Smooth muscle cell (in vitro differentiated cells): Measurements from ENCODE around the gene MTMR4. TPM values are rescaled to one million over a fixed set of nuclear protein-coding genes. Genes with fewer than 3 reads are reported as not detected.

Experiments used
- DNase-seq: peaks from one replicate; lab custom pipeline; 2025; ENCODE audit not compliant: unreplicated experiment; lab: John Stamatoyannopoulos, UW
- H2AFZ ChIP-seq: fragments of 200-600 bp; sonication (generic); 2 replicates; pipeline ENCODE4 v1.6.0; 2016; ENCODE audit warnings: antibody characterized with exemption, low read depth, mild to moderate bottlenecking
- H3F3A ChIP-seq: fragments of 200-600 bp; sonication (generic); 2 replicates; pipeline ENCODE4 v1.6.0; 2017; ENCODE audit warnings: antibody characterized with exemption, low read depth
- H3K27ac ChIP-seq: fragments of 200-600 bp; sonication (generic); 2 replicates; pipeline ENCODE4 v1.5.1; 2016; ENCODE audit warnings: low read depth, mild to moderate bottlenecking
- H3K27me3 ChIP-seq: fragments of 200-600 bp; sonication (generic); 2 replicates; pipeline ENCODE4 v1.6.1; 2016; ENCODE audit warnings: low read depth, mild to moderate bottlenecking
- H3K36me3 ChIP-seq: fragments of 200-600 bp; sonication (generic); 2 replicates; pipeline ENCODE4 v1.5.1; 2016; ENCODE audit warnings: low read depth
- H3K4me1 ChIP-seq: fragments of 200-600 bp; sonication (generic); 2 replicates; pipeline ENCODE4 v1.5.1; 2016; ENCODE audit warnings: low read depth
- H3K4me2 ChIP-seq: fragments of 200-600 bp; sonication (generic); 2 replicates; pipeline ENCODE4 v1.6.0; 2016; ENCODE audit warnings: mild to moderate bottlenecking
- H3K4me3 ChIP-seq: fragments of 200-600 bp; sonication (generic); 2 replicates; pipeline ENCODE4 v1.5.1; 2016; ENCODE audit warnings: mild to moderate bottlenecking
- H3K79me2 ChIP-seq: fragments of 200-600 bp; sonication (generic); 2 replicates; pipeline ENCODE4 v1.6.0; 2016; ENCODE audit warnings: low read depth, mild to moderate bottlenecking
- H3K9ac ChIP-seq: fragments of 200-600 bp; sonication (generic); 2 replicates; pipeline ENCODE4 v1.6.0; 2016; ENCODE audit warnings: low read depth
- H3K9me3 ChIP-seq: fragments of 200-600 bp; sonication (generic); replicated peaks from 2 replicates; pipeline ENCODE4 v1.5.1; 2016; ENCODE audit warnings: low read depth
- H4K20me1 ChIP-seq: fragments of 200-600 bp; sonication (generic); 2 replicates; pipeline ENCODE4 v1.6.0; 2016; ENCODE audit warnings: low read depth
- WGBS: methylation state at CpG from one replicate; pipeline ENCODE4 v1.1.7; 2016; ENCODE audit warnings: low lambda C conversion rate; 5-methylcytosine and 5-hydroxymethylcytosine counted together
- polyA plus RNA-seq: library from polyadenylated mRNA; unstranded; fragments of >200 nt; fragmentation: Nextera tagmentation; extraction: Ambion mirVana; gene quantifications from 2 replicates; pipeline ENCODE4 v1.2.1, GENCODE V29; 2016
- total RNA-seq: library from RNA; depleted of rRNA; stranded (reverse); fragments of >200 nt; gene quantifications from 2 replicates; pipeline ENCODE4 v1.2.3, GENCODE V29; 2014
- TF ChIP-seq, protein P1 (sequence below): fragments of 200-600 bp; sonication (generic); IDR thresholded peaks from 2 replicates; pipeline ENCODE4 v1.5.1; 2017; ENCODE audit warnings: borderline replicate concordance, mild to moderate bottlenecking, antibody characterized with exemption; ENCODE audit not compliant: insufficient read depth, poor library complexity, severe bottlenecking

MTMR4 gene
- total and polyA plus RNA-seq, 2 experiments from 2014 or later, result 15.8 to 25.4 TPM

DNA sequence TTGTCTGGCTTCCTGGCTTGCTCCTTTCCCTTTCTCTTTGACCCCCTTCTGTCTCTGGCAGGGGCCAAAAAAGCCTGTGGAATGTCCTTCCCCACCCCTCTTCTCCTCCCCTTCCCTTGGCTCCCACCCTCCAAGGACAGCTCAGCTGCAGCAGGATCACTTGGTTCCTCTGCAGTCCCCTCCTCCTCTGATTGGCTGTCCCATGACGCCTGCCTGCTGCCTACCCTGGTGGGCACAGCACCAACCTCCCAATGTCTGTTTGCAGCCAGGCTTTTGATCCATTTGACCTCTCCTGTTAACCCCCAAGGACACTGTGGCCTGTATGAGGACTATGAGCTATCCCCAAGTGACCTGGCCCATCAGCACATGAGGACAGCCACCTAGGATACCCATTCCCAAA is 14.8 kb upstream of the MTMR4 start:
- TF ChIP-seq, protein P1, sequence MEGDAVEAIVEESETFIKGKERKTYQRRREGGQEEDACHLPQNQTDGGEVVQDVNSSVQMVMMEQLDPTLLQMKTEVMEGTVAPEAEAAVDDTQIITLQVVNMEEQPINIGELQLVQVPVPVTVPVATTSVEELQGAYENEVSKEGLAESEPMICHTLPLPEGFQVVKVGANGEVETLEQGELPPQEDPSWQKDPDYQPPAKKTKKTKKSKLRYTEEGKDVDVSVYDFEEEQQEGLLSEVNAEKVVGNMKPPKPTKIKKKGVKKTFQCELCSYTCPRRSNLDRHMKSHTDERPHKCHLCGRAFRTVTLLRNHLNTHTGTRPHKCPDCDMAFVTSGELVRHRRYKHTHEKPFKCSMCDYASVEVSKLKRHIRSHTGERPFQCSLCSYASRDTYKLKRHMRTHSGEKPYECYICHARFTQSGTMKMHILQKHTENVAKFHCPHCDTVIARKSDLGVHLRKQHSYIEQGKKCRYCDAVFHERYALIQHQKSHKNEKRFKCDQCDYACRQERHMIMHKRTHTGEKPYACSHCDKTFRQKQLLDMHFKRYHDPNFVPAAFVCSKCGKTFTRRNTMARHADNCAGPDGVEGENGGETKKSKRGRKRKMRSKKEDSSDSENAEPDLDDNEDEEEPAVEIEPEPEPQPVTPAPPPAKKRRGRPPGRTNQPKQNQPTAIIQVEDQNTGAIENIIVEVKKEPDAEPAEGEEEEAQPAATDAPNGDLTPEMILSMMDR, result no peak
- WGBS, result 50% methylated on average over 1 of the region's 1 CpG
- Histone ChIP-seq H3K9me3 (no peaks in the 10 kb centered on the region), H3K9ac (no peak overlapping the region), H3F3A (no peaks in the 10 kb centered on the region), H4K20me1 (no peaks in the 10 kb centered on the region), H3K4me2 (no peak overlapping the region), H3K27ac (no peak overlapping the region), H3K36me3 (no peaks in the 10 kb centered on the region), H3K79me2 (no peaks in the 10 kb centered on the region), H3K4me1 (peaks cover 6% of the 10 kb centered on the region), H2AFZ (no peak overlapping the region), H3K4me3 (no peak overlapping the region), H3K27me3 (peaks cover 9% of the 10 kb centered on the region)
- no peak for DNase-seq

DNA sequence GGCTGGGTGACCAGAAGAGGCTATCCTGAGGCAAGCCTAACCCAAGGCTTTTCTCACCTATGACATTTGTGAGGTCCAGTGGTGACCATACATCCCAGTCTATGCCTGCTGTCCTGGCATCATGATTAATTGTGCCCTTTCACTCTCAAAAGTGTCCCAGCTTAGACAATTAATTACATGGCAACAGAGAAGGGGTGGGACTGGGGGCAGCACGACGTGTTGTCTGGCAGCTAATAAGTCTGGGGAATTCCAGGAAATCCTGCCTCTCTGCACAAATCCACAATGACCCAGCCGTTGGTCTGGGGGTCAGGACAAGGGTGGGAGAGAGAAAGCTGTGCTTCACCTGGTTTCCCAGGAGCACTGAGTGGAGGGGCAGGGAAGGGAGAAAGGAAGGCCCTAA is 14.0 kb upstream of the MTMR4 start:
- no peak overlapping the region for H3K27ac ChIP-seq
- peaks cover 9% of the 10 kb centered on the region for H3K27me3 ChIP-seq
- H4K20me1 ChIP-seq, result no peaks in the 10 kb centered on the region
- TF ChIP-seq, protein P1, result no peak
- DNase-seq, result no peak
- peak overlapping the region; percentile 54 for H3K4me2 ChIP-seq
- H3K79me2 ChIP-seq, result no peaks in the 10 kb centered on the region
- no peak overlapping the region for H3K9ac ChIP-seq
- no peaks in the 10 kb centered on the region for H3F3A ChIP-seq
- peaks cover 6% of the 10 kb centered on the region for H3K4me1 ChIP-seq
- no peaks in the 10 kb centered on the region for H3K36me3 ChIP-seq
- no peak overlapping the region for H2AFZ ChIP-seq
- 30% methylated on average over 3 of the region's 3 CpGs for WGBS
- no peak overlapping the region for H3K4me3 ChIP-seq
- H3K9me3 ChIP-seq, result no peaks in the 10 kb centered on the region

DNA sequence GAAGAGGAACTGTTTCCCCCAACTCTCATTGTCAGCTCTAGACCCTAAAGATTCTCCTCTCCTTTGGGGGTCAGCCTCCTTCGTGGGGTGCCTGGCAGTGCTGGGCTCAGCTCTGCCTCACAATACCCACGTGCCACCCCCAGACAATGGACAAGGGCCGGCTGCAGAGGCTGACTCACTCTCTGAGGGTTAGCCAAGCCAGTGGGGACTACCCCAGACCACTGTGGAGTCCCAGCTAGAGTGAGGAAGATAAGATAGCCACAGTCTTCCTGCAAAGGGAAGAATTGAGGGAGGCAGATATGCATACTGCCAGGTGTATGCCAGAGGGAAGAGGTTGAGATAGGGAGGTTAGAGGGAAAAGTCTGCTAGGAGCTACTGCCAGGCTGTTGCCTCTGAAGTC is 13.5 kb upstream of the MTMR4 start:
- no peak for DNase-seq
- no peaks in the 10 kb centered on the region for H3K9me3 ChIP-seq
- no peak overlapping the region for H3K9ac ChIP-seq
- peaks cover 9% of the 10 kb centered on the region for H3K27me3 ChIP-seq
- TF ChIP-seq, protein P1, result no peak
- 49% methylated on average over 3 of the region's 3 CpGs for WGBS
- no peaks in the 10 kb centered on the region for H4K20me1 ChIP-seq
- H3K79me2 ChIP-seq, result no peaks in the 10 kb centered on the region
- H3K4me2 ChIP-seq, result peak overlapping the region; percentile 54
- no peak overlapping the region for H3K27ac ChIP-seq
- H3F3A ChIP-seq, result no peaks in the 10 kb centered on the region
- peaks cover 6% of the 10 kb centered on the region for H3K4me1 ChIP-seq
- H3K4me3 ChIP-seq, result no peak overlapping the region
- no peaks in the 10 kb centered on the region for H3K36me3 ChIP-seq
- H2AFZ ChIP-seq, result no peak overlapping the region

DNA sequence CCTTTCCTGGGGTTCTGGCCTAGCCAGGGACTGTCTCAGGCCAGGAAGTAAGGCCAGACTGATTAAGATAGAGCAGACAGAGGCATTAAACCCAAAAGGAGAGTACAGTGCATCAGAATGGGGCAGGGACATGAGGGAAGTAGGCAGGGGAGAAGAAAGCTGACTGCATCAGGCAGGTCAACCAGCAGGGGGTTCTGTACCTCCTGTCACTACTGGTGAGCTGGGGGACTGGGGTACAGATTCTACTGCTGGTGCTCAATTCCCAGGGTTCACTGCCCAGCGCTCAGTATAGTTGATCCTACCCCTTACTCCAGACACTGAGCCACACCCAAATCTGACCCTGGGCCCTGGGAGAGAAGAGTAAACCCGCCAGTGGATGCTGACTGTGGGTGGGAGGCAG is 12.9 kb upstream of the MTMR4 start:
- Histone ChIP-seq H3K9ac (no peak overlapping the region), H3K27me3 (peaks cover 3% of the 10 kb centered on the region), H3K79me2 (no peaks in the 10 kb centered on the region), H3K4me3 (no peak overlapping the region), H3K4me2 (no peak overlapping the region), H3K36me3 (no peaks in the 10 kb centered on the region), H3K4me1 (peaks cover 2% of the 10 kb centered on the region), H3K9me3 (no peaks in the 10 kb centered on the region), H2AFZ (no peak overlapping the region), H3F3A (no peaks in the 10 kb centered on the region), H3K27ac (no peak overlapping the region), H4K20me1 (no peaks in the 10 kb centered on the region)
- TF ChIP-seq, protein P1, result no peak
- DNase-seq, result no peak
- 93% methylated on average over 2 of the region's 2 CpGs for WGBS
